ENCODE results near the gene SLX4IP.

The SLX4IP gene

GRCh38 chr20:10402938-10403608 is 32.0 kb upstream of the SLX4IP start:
- Histone ChIP-seq H3K27ac (no peak overlapping the region), H3K4me3 (no peak overlapping the region)
- no peak for DNase-seq (ENCODE audit: low spot score)
- TF ChIP-seq, protein P1, sequence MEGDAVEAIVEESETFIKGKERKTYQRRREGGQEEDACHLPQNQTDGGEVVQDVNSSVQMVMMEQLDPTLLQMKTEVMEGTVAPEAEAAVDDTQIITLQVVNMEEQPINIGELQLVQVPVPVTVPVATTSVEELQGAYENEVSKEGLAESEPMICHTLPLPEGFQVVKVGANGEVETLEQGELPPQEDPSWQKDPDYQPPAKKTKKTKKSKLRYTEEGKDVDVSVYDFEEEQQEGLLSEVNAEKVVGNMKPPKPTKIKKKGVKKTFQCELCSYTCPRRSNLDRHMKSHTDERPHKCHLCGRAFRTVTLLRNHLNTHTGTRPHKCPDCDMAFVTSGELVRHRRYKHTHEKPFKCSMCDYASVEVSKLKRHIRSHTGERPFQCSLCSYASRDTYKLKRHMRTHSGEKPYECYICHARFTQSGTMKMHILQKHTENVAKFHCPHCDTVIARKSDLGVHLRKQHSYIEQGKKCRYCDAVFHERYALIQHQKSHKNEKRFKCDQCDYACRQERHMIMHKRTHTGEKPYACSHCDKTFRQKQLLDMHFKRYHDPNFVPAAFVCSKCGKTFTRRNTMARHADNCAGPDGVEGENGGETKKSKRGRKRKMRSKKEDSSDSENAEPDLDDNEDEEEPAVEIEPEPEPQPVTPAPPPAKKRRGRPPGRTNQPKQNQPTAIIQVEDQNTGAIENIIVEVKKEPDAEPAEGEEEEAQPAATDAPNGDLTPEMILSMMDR (IDR thresholded peaks at IDR 0.05) = no peak

GRCh38 chr20:10404023-10404628 is 31.0 kb upstream of the SLX4IP start:
- Histone ChIP-seq H3K27ac (no peak overlapping the region), H3K4me3 (no peak overlapping the region)
- DNase-seq (ENCODE audit: low spot score) = no peak
- TF ChIP-seq, protein P1 (IDR thresholded peaks at IDR 0.05) = no peak

DNA sequence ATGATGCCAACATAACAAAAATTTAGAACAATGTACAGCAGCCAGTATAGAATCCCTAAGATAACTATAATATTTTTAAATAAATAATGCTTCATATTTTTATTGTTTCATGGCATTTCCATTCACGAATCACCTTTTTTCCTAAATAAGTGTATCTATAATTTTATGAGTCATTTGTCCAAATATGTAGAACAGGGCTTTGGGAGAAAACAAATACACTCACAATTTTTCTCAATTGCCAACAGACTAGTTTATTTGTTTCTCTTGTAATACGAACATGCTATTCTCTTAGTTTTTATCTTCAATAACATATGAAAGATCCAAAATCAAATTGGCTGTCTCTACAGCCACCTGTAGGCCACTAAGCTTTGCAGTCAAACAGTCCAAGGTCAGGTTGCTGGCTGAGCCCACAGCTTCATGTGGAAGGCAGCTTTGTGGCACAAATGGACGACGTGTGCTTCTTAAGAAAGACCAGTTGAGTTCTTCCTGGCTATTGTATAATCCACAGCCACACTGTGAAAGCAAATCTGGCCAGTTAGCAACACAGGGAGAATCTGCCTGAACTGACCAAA is 30.1 kb upstream of the SLX4IP start:
- H3K4me3 ChIP-seq = no peak overlapping the region
- no peak overlapping the region for H3K27ac ChIP-seq
- no peak for DNase-seq (ENCODE audit: low spot score)
- TF ChIP-seq, protein P1 (IDR thresholded peaks at IDR 0.05) = no peak

DNA sequence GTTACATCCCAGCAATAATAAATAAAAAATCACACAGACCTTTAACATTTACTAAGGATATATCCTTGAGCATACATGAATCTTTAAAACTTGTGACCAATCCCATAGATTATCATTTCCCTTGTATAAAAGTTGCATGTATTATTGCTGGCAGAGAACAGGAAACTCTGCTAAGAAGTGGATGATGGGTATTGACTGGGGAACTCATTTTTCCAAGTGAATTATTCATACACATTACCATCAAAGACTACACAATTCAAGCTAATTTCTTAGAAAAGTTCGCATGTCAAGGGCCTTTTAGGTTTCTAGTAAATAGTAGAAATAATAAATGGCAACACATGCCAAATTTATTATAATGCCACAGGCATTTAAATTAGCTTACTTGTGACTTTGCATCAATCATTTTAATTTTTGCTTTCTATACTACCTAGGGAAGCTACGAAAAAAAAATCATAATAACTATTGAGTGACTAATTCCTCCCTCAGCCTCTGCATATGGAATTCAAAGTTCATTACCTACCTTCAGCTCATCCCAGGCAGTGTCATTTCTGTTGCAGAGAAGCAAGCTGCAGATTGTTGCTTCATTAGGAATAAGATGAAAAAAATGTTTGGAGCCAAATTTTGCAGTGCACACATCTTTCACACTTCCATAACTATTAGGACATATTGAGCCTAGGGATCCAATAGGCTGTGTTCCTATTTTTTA is 26.8 kb upstream of the SLX4IP start:
- Histone ChIP-seq H3K4me3 (no peak overlapping the region), H3K27ac (no peak overlapping the region)
- TF ChIP-seq, protein P1 (IDR thresholded peaks at IDR 0.05) = no peak
- DNase-seq (ENCODE audit: low spot score) = no peak

GRCh38 chr20:10411673-10412072 is 23.4 kb upstream of the SLX4IP start:
- TF ChIP-seq, protein P1 (IDR thresholded peaks at IDR 0.05) = no peak
- no peak overlapping the region for H3K27ac ChIP-seq
- H3K4me3 ChIP-seq = no peak overlapping the region
- DNase-seq (ENCODE audit: low spot score) = no peak

GRCh38 chr20:10412591-10413408 is 22.3 kb upstream of the SLX4IP start:
- Histone ChIP-seq H3K27ac (no peak overlapping the region), H3K4me3 (no peak overlapping the region)
- no peak for DNase-seq (ENCODE audit: low spot score)
- TF ChIP-seq, protein P1 (IDR thresholded peaks at IDR 0.05) = no peak
